SIG-M5 (cell line): ENCODE results near the gene KCNK1.

Experiments used
- DNase-seq: peaks from one replicate; lab custom pipeline; 2025; lab: John Stamatoyannopoulos, UW

The KCNK1 gene

DNA sequence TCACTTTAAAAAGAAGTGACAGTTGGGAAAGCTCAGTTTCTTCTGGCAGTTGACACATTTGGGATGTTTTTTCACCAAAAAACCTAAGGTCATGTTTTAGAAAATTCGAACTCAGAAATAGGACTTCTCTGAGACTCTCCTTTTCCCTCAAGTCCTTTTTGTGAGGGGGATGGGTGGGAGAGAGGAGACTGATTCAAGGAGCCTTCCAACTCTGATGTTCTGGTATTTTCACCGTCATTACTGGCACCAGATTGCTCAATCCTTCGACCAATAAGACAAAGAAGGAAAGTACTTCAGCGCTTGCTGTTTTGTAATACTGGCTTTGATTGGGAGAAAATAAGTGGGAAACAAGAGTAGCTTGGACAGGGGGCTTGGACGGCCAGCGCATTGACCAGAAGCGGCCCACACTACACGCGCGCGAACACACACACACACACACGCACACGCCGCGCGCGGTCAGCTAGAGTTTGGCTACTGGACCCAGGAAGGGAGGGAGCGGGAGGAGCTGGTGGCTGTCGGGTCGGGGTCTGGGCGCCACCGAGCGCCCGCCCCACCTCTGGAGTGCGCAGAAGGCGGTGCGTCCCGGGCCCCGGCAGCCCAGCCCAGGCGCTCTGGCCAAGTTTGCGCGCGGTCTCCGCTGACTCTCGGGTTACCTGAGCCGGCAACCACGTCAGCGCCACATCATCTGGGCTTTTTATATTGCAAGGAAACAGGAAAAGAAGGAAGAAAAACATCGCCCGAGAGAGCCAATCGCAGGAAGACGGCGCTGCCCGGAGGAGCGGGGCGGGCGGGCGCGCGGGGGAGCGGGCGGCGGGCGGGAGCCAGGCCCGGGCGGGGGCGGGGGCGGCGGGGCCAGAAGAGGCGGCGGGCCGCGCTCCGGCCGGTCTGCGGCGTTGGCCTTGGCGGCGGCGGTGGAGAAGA, at the start of gene KCNK1:
TSS of gene KCNK1 (plus strand) at position 855 of the 921 bp plus-strand sequence. CDS start at position 921, 66 bp downstream.
- DNase-seq, result no peak

DNA sequence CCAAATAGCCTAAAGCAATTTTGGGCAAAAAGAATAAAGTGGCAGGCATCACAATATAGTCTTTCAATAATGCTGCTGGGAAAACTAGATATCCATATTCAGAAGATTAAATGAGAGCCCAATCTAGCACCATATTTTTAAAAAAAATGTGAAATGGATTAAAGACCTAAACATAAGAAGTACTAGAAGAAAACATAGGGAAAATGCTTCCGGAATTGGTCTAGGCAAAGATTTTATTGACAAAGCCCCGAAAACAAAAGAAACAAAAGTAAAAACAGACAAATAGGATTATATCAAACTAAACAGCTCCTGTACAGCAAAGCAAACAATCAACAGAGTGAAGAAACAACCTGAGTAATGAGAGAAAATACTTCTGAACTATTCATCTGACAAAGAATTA, 48.6 kb upstream of the KCNK1 start:
- no peak for DNase-seq

DNA sequence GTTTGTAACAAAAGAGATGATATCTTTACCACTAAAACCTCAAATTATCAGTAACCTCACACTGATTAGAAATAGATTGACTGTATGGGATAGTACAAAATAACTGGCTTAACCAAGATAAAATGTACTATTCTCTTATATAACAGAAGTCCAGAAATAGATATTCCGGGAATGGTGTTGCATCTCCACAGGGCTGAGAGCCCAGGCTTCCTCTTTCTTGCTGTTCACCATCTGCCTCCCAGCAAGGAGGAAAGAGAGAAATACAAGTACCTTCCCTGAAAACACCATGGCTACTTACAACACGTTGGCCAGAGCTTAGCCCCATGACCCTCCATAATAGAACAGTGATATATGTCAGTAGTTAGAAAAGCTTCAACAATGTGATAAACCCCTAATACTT, 47.0 kb upstream of the KCNK1 start:
- DNase-seq, result no peak

DNA sequence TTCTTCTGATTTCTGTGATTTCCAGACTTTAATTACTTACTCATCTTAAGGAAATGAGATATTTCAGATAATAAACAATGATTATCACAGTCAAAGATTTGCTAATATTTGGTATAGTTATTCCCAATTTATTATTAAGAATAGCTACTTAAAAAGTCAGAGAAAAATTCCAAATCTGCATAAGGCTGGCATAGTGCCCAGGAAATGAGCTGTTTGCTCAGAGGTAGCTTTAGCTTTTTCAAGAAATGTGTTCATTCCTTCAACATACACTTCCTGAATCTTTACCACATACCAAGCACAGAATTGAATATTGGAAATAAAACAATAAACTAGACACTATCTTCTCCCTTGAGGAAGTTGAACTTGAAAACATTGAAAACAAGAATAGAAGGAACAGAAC, 44.3 kb upstream of the KCNK1 start:
- DNase-seq, result no peak

DNA sequence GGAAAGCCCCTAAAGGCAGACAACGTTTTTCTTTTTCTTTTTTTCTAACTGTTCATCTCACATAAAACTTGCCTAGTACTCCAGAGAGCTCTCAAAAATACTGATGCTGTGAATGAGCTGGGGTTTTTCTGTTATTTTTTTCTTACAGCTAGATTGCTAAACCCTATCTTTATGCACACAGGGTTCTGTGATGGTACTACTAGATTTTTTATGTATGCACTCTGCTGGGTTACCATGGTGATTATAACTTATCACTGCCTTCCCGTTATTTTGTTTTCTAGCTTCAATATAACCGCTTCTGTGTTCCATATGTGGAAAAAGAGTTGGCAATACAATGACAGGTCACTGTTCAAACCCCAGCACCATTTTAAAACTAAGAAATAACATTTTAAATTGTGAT, 43.7 kb upstream of the KCNK1 start:
- no peak for DNase-seq

DNA sequence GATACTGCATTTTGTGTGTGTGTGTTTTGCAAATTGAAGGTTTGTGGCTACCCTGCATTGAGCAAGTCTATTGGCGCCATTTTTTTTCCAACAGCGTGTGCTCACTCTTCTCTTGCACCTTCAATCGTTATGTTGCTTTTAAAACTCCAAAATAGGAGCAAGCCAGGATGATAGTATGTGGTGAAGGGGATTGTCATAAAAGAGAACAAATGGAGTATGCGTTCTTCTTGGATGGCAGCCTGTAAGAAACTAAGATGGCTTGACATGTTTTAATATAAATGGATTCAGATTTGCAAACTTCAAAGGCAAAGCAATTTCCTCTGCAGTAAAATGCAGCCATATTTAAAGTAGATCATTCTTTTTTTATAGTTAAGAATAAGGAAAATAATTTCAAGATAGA, 43.2 kb upstream of the KCNK1 start:
- DNase-seq, result no peak

DNA sequence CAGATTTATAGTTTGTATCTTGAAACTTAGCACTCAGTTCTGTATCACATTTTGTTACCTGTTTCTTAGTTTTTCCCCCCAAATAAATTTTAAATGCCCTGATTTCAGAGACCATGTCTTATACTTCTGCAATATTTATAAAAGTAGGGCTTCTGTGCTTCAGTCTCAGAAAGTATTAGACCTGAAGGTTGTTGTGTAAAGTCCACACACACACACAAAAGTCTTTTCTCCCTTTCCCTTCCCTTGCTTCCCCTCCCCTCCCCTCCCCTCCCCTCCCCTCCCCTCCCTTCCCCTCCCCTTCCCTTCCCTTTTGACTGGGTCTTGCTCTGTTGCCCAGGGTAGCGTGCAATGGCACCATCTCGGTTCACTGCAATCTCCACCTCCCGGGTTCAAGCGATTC, 41.0 kb upstream of the KCNK1 start:
- no peak for DNase-seq

DNA sequence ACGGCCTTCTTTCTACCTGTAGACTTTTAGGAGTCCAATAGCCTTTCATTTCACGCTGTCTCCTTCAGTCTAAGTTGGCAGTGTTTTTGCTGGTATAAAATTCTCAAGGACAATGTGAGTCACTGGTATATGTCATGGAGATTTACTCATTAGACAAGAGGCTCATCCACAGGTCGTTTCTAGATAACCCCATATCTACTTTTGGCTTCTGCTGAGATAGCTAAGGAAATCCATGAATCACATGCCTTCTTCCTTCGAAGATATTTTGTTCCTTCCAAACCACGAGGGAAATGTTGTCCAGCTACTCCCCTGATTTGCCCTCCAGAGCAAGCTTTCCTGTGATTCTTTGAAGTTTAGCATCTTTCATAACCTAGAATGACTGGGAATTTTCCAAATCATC, 38.5 kb upstream of the KCNK1 start:
- no peak for DNase-seq

DNA sequence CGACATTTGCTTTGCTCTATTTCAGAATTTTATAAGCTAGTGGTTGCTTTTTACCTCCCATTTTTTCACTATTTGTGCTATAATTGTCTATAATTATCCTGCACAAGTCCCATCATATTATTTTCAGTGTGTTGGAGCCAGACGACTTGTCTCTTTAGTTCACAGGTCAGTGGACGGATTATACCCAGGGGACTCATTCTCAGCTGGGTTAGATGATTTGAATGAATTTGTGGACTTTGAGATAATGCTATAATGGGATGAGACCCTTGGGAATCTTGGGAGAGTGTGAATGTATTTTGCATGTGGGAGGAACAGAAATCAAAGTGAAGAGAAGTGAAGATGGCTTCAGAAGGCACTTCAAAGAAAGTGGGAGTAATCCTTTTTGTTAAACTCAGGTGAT, 31.5 kb upstream of the KCNK1 start:
- no peak for DNase-seq

DNA sequence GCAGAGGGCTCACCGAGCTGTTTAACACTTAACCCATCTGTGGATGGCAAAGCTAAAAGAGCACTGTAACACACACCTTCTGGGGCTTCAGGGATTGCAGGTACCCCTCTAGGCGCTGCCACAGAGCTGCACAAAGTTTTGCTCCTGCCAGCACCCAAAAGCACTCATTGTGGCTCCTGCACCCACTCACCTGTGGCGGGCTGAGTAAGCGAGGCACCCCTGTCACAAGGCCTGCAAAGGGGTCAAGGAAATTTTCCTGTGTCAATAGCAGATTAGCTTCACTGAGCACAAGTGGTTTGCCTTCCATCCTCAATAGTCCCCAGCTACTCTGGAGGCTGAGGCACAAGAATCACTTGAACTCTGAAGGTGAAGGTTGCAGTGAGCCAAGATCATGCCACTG, 29.5 kb upstream of the KCNK1 start:
- no peak for DNase-seq

DNA sequence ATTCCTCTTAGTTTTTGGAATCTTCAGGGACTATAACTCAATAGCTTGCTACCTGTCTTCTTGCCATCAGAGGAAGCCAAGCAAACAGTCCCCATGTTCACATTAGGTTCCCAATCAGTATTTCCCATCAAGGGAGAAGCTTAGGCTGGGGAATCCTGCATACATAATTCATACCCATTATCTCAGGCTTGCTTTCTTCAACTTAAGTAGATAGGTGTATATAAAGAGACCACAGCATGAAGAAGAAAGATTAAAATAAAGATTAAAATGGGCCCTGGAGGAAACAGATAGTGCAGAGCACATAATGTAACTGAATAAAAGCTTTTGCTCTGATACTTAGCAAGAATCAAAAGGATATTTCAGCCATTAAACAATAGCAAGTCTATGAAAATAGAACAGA, 29.0 kb upstream of the KCNK1 start:
- DNase-seq, result no peak

DNA sequence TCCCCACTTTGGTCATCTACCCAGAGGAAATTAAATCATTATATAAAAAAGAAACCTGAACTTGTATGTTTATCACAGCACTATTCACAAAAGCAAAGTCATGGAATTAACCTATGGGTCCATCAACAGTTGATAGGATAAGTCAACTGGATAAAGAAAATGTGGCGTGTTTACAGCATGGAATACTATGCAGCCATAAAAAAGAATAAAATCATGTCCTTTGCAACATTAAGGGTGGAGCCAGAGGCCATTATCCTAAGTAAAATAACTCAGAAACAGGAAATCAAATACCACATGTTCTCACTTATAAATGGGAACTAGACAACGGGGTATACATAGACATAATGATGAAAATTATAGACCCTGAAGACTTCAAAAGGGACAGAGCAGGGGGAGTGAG, 27.6 kb upstream of the KCNK1 start:
- no peak for DNase-seq

DNA sequence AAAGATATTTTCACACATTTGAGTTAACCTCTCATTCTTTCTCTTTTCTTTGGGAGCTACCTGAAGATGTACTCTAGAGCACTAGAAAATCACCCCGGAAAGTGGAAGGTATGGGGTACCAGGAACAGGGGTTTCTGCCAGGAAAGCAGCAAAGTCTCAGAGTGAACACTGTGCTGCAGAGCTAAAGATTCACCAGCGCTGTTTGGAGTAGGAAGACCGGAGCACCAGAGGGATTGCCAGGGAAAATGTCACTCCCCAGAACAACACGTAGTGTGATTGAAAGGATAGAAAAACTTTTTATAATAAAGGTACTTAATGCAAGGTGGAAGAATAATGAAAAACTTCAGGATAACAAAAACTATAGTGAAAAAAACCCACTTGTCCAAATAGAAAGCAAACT, 26.7 kb upstream of the KCNK1 start:
- no peak for DNase-seq

DNA sequence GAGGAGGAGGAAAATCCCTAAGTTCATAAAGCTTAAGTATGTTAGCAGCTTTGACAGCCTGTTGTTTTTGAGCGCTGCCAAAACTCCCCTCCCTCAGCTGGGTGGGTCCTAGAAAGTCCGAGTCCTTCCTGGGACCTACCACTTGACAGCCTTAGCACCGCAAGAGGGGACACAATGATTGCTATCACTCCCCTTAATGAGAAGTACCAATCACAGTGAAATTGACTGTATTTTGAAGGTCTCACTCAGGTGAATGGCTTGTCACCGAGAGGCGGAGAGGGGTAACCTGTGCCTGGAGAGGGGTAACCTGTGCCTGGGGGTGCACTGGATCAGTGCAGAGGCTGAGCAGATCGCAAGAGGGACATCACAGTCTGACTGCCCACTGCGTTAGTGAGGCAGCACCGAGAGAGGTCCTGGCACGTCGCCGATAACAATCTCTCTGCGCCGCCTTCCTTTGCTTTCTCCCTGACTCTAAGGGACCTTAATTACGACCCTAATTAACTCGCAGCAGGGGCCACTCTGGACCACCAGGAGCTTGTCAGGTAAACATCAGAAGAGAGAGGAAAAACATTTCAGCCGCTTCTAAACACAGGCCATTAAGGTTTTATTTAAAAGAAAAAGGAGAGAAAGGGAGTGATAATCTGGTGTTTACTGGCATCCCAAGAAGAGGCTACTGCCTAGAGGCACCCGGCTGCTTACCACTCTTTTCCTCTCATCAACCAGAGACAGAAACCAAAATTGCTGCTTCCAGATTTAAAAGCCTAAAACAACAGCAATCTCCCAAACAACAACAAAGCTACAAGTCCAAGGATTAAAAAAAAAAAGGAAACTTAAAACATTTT, 25.7 kb upstream of the KCNK1 start:
- DNase-seq, result no peak

DNA sequence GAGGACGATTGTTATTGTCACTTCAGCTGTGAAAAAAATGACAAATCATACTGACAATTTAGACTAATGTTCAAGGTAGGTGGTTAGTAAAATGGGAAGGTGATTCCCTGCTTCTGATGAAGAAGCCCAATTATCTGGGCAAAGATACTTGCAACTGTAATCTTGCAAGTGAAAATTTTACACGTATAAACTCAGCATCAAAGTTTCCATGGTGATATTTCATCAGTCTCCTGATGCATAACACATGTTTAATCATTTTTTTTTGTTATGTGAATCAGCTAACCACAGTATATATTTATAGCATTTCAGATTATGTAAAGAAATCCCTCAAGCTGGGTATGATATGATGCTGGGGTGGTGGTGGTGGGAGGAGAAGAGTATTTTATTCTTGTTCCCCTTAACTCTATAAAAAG, 16.4 kb upstream of the KCNK1 start:
- no peak for DNase-seq

DNA sequence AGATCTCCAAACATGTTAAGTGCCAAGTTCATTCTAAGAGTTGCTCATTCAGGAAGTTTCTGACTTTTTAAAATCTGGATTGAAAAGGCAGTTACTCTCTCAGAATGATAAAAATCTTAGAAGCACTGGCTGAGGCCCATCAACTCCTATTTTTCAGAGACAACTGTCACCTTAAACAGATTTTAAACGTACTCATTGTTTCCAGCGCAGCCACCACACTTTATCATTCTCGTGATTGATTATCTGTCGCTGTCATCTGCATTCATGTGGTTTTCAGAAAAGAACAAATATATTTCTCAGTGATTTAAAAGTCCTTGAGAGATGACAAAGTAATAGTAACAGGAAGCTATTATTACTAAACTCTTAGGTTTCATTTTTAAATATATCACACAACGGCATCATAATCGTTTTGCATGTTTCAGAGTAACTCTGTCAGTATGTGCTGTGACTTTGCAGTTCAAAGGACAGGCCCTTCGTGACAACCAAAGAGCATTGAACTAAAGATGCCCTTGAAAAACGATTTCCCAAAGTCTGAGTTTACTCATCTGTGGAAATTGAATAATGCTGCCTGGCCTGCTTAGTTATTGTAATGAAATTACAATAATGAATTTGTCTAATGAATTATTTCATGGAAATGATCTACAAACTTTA, 14.9 kb upstream of the KCNK1 start:
- DNase-seq, result no peak

DNA sequence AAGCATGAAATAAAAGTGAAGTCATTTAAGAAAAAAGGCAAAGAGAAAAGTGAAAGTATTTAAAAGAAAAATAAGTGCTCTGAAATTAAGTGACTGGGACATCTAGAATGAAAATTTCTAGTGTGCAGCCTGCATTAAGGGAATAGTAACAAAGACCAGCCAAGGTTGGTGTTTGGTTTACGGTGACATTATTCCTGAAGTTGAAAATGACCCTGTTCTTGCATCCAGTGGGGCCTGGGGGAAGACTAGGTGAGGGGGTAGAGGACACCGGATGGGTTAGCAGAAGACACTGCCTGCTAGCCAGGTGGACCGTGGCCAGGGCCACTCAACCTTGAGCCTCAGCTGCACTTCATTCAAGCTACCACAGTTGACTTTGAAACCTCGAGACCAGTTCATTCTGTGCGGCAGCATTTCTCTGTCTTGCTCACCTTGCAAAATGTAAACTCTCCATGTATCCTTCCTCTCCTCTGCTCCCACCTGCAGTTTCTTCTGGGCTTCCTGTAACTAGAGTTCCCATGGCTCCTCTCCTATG, 14.3 kb upstream of the KCNK1 start:
- DNase-seq, result no peak

DNA sequence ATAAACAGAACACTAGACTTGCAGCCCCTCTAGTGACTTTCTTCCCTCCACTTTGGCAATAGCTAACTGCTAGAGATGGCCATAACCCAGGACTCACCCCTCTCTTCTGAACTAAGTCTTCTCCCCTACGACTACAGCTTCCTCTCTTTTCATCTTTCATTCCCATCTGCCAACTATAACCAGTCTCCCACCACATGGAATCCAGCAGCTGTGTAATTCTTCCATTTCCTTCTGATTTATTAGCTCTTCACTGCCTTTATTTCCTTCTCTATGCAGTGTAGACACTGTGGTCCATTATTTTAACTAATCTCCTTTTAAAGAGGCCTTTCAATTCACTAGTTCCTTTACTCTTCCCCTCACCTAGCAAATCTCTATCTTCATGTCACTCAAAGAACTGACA, 13.4 kb upstream of the KCNK1 start:
- DNase-seq, result no peak

DNA sequence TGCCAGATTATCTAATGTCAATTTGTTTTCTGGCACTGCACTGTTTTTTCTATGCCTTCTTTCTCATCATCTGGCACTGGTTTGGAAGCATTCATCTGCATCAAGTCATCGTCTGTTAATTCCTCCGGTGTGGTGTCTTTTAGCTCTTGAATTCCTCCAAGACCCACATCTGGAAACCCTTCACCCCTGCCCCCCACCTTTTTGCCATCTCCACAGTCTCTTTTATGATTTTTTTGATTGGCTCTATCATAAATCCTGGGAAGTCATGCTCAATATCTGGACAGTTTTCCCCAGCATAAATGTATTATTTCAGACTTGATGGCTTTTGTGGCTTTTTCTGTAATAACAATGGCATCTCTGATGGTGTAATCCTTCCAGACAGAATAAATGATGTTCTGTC, 10.4 kb upstream of the KCNK1 start:
- no peak for DNase-seq

DNA sequence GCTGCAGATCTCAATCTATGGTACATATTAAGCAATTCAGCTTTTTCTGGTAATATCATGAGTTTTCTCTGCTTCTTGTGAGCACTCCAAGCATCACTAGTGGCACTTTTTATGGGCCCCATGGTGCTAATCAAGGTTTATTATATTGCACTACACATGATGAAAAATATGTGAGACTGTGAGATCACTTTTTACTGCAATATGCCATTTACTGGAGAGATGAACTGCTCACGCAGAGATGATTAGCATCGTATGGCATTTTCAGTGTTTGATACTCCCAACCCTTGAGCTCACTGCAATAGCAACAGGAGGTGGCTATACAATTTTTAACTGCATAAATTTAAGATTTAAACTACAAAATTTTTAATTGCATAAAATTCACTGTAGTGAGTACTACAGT, 8.7 kb upstream of the KCNK1 start:
- no peak for DNase-seq

DNA sequence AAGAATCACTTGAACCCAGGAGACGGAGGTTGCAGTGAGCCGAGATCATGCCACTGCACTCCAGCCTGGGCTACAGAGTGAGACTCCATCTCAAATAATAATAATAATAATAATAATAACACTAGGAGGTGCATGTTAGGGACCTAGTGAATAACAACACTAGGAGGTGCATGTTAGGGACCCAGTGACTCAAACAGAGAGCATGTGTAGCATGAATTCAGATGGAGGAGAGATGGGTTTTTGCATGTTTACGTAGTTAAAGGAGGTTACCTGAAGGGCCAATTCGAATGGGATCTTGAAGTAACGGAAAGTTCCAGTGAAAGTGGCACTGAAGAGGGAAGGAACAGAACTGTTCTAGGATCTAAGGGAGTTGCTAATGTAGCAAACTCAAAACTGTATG, 7.1 kb upstream of the KCNK1 start:
- DNase-seq, result no peak
